SK-N-MC (cell line): ENCODE data around the gene MAGEC1.

Experiments
- EZH2 ChIP-seq: fragments of 200-600 bp; sonication (generic); IDR thresholded peaks from one replicate; pipeline ENCODE4 v1.6.1; 2017; ENCODE audit warnings: antibody characterized with exemption
- FOXP2 ChIP-seq: optimal IDR thresholded peaks from 2 replicates; pipeline ENCODE3; 2011; ENCODE audit warnings: mild to moderate bottlenecking, moderate library complexity; ENCODE audit not compliant: insufficient read depth; ENCODE audit errors: extremely low read length, control extremely low read depth
- POLR2AphosphoS5 ChIP-seq: IDR thresholded peaks from 2 replicates; pipeline ENCODE4 v1.6.1; 2012; ENCODE audit warnings: mild to moderate bottlenecking, low read depth, low read length, borderline replicate concordance

GRCh38 chrX:141935645-141936044, 32.0 kb downstream of the MAGEC1 start:
- TF ChIP-seq POLR2AphosphoS5 (no peak), EZH2 (no peak), FOXP2 (no peak)
